ENCODE data around the gene TGFB2.
"Not testable (repeated sequence)": the region's sequence is repeated elsewhere in the genome, so short reads cannot be mapped to it uniquely, and the experiment has no call there.

The TGFB2 gene

DNA sequence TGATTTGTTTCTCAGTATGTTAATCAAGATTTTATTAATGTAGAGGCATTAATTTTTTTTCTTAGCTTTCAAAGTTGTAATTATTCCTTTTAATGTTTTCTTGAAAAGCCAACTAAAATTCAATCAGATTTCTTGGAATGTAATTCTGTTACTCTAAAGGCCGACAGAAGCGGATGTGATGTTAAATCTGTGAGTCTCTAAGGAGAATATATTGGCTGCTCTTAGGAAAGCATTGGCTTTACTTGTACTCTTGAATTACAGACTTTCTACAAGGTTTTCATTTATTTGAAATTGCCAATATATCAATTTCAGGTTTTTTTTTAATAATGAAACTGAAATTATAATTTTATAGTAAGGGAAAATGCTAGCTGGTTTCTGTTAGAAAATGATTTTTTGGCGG is 30.8 kb upstream of the TGFB2 start:
- CTCF ChIA-PET = interaction anchor here (0.8 to 1.4 kb wide), 3 partner anchors 14 to 16 kb away, joined by 3 to 5 read pairs (median 4); no protein-coding TSS in a partner anchor
- TF ChIP-seq, protein P1, sequence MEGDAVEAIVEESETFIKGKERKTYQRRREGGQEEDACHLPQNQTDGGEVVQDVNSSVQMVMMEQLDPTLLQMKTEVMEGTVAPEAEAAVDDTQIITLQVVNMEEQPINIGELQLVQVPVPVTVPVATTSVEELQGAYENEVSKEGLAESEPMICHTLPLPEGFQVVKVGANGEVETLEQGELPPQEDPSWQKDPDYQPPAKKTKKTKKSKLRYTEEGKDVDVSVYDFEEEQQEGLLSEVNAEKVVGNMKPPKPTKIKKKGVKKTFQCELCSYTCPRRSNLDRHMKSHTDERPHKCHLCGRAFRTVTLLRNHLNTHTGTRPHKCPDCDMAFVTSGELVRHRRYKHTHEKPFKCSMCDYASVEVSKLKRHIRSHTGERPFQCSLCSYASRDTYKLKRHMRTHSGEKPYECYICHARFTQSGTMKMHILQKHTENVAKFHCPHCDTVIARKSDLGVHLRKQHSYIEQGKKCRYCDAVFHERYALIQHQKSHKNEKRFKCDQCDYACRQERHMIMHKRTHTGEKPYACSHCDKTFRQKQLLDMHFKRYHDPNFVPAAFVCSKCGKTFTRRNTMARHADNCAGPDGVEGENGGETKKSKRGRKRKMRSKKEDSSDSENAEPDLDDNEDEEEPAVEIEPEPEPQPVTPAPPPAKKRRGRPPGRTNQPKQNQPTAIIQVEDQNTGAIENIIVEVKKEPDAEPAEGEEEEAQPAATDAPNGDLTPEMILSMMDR (IDR thresholded peaks at IDR 0.05; ENCODE audit: insufficient read depth, low read length, missing control alignments) = no peak
- POLR2A ChIA-PET = no interaction called here
- H3K4me3 ChIP-seq (ENCODE audit: low read depth, low read length) = no peak overlapping the region
- DNase-seq (ENCODE audit: low read depth, low spot score) = no peak

- CTCF ChIA-PET = interaction anchor here (0.6 kb wide), 1 partner anchor 16 kb away, joined by 3 read pairs; no protein-coding TSS in a partner anchor
- POLR2A ChIA-PET = no interaction called here
- TF ChIP-seq, protein P1 (IDR thresholded peaks at IDR 0.05; ENCODE audit: insufficient read depth, low read length, missing control alignments) = no peak
- H3K4me3 ChIP-seq (ENCODE audit: low read depth, low read length) = no peak overlapping the region
- DNase-seq (ENCODE audit: low read depth, low spot score) = no peak
These were observed 29.5 kb upstream of the TGFB2 start for GRCh38 chr1:218315638-218316037.

DNA sequence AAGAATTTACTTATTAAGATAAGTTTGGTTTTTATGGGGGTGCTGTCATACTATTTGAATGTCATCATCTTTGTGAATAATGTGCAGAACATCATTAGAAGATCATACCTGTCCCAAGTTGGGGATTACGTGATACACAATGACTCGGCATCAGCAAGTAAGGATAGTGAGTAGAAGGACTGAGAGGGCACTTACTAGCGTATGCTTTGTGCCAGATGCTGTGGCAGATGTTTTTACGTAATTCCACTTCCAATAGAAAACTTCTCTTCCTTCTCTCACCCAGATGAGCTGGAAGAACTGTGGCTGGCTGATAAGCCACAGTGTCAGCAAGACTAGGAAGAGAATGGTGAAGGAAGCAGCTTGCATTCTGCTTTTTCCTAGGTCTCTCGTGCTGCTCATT is 28.1 kb upstream of the TGFB2 start:
- TF ChIP-seq, protein P1 (IDR thresholded peaks at IDR 0.05; ENCODE audit: insufficient read depth, low read length, missing control alignments) = no peak
- DNase-seq (ENCODE audit: low read depth, low spot score) = no peak
- CTCF ChIA-PET = interaction anchor here (1.5 kb wide), 1 partner anchor 17 kb away, joined by 5 read pairs; no protein-coding TSS in a partner anchor
- POLR2A ChIA-PET = no interaction called here
- no peak overlapping the region for H3K4me3 ChIP-seq (ENCODE audit: low read depth, low read length)

GRCh38 chr1:218320182-218320581 is 25.0 kb upstream of the TGFB2 start:
- DNase-seq (ENCODE audit: low read depth, low spot score); H3K4me3 ChIP-seq (ENCODE audit: low read depth, low read length); POLR2A ChIA-PET: not testable (repeated sequence)
- CTCF ChIA-PET = interaction anchor here (1.5 to 3.9 kb wide), 3 partner anchors 10 to 21 kb away, joined by 4 to 14 read pairs (median 5); no protein-coding TSS in a partner anchor

DNA sequence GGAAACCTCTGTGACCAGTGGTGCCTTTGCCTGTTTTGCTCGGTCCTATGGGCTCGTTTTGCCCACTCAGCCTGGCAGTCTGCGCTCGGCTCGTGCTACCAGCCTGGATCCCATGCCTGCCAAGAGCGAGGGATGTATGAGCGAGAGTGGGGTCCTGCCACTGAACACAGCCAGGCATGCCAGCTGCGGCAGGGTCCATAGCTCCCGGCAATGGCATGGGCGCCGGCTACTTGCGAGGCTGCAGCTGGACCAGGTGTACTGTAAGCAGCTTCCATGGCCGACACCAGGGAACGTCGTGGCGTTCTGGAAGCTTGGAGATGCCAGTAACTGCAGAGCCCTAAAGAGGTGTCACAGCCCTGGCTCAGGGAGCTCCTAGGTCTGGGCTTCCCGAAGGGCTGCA is 22.4 kb upstream of the TGFB2 start:
- no peak for DNase-seq (ENCODE audit: low read depth, low spot score)
- POLR2A ChIA-PET = no interaction called here
- TF ChIP-seq, protein P1 (IDR thresholded peaks at IDR 0.05; ENCODE audit: insufficient read depth, low read length, missing control alignments) = no peak
- H3K4me3 ChIP-seq (ENCODE audit: low read depth, low read length) = no peak overlapping the region
- CTCF ChIA-PET = interaction anchor here (0.7 to 3.9 kb wide), 2 partner anchors 23 to 535 kb away, joined by 3 to 14 read pairs; no protein-coding TSS in a partner anchor

DNA sequence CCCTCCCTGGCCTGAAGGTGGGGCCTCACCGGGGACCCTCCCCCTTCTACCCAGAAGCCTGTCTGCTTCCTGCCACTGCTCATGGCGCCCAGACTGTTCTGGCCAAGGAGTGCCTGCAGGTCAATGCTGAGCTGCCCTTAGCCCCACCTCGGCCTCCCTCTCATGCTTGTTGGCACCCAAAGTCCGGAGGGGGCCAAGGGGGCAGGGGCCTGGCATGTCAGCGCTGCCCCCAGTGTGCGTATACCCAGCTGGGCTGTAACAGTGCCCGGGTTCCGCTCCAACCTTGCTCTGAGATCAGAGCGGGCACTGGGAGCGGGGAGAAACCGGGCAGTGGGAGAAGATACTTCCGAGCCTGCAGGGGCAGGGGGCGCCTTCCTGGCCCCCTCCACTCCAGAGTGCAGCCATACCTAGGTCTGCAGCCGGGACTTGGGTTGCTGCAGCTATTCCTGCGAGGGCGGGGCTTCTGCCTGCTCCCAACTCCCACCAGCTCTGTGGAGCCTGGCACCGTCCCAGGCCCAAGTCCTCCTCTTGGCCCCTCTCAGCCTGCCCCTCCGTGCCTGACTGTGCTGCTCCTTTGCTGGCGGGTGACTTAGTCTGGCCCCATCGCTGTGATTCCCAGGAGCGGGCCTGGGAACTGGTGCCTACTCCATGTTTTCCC is 21.4 kb upstream of the TGFB2 start:
- POLR2A ChIA-PET = no interaction called here
- no peak overlapping the region for H3K4me3 ChIP-seq (ENCODE audit: low read depth, low read length)
- TF ChIP-seq, protein P1 (IDR thresholded peaks at IDR 0.05; ENCODE audit: insufficient read depth, low read length, missing control alignments) = no peak
- DNase-seq (ENCODE audit: low read depth, low spot score) = no peak
- CTCF ChIA-PET = interaction anchor here (3.9 kb wide), 1 partner anchor 24 kb away, joined by 14 read pairs; no protein-coding TSS in a partner anchor

DNA sequence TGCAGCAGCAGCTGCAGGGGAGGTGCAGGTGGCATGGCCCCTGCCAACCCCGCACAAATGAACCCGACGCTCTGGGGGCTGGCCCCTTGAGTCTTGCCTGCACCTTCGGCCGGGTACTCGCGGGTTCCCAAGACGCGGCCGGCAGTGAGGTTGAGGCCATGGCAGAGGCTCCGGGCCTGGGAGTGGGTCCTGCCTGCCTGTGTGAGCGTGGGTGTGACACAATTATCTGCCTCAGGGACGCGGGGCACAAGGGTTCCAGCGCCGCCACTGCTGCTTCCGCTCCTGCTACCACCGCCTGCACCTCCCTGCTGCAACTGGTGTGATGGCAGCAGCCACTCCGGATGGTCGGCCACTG is 20.9 kb upstream of the TGFB2 start:
- ChIA-PET CTCF (no interaction called here), POLR2A (no interaction called here)
- TF ChIP-seq, protein P1 (IDR thresholded peaks at IDR 0.05; ENCODE audit: insufficient read depth, low read length, missing control alignments) = no peak
- no peak for DNase-seq (ENCODE audit: low read depth, low spot score)
- H3K4me3 ChIP-seq (ENCODE audit: low read depth, low read length) = no peak overlapping the region
